CD4-positive, alpha-beta memory T cell (primary cell): ENCODE measurements around the gene PRPF6. TPM values are rescaled to one million over a fixed set of nuclear protein-coding genes. Genes with fewer than 3 reads are reported as not detected.
"Not testable (repeated sequence)": the region's sequence is repeated elsewhere in the genome, so short reads cannot be mapped to it uniquely, and the experiment has no call there.

ENCODE experiments used
- CTCF ChIA-PET: fragments of 350-600 bp; sonication (Branson Sonifier 250); formaldehyde crosslinking; loops from one replicate; lab custom pipeline; 2021; ENCODE audit warnings: inconsistent platforms; ENCODE audit not compliant: partially characterized antibody; lab: Charles Lee
- POLR2A ChIA-PET: fragments of 350-600 bp; sonication (Branson Sonifier 250); formaldehyde crosslinking; loops from one replicate; lab custom pipeline; 2021; ENCODE audit not compliant: partially characterized antibody; lab: Charles Lee
- DNase-seq, 5 donors: peaks; one replicate each; pipeline versions ENCODE4 v3.0.0 to v3.0.0-alpha.2; 2020 to 2022; ENCODE audit warnings: mixed read lengths in 1 of 5
- H3K27ac ChIP-seq: one replicate; pipeline ENCODE4 v1.7.0; 2013; ENCODE audit warnings: low read depth, low read length
- H3K27me3 ChIP-seq: 2 replicates; pipeline ENCODE4 v1.7.0; 2013; ENCODE audit warnings: mild to moderate bottlenecking, low read length, moderate library complexity; ENCODE audit not compliant: insufficient read depth
- H3K36me3 ChIP-seq: 2 replicates; pipeline ENCODE4 v1.7.0; 2013; ENCODE audit warnings: mild to moderate bottlenecking, low read length, moderate library complexity; ENCODE audit not compliant: insufficient read depth
- H3K4me1 ChIP-seq: 2 replicates; pipeline ENCODE4 v1.7.0; 2013; ENCODE audit warnings: mild to moderate bottlenecking, low read length, moderate library complexity; ENCODE audit not compliant: insufficient read depth
- H3K4me3 ChIP-seq, 2 donors: one replicate each; pipeline ENCODE4 v1.7.0; 2013; ENCODE audit warnings: low read length in 2 of 2, mild to moderate bottlenecking in 1 of 2
- H3K9me3 ChIP-seq, 2 donors: one replicate each; pipeline ENCODE4 v1.7.0; 2013; ENCODE audit warnings: low read length in 2 of 2, control low read depth in 1 of 2; ENCODE audit not compliant: control insufficient read depth in 1 of 2
- H3K27ac Mint-ChIP-seq, 7 donors: one replicate each; pipeline ENCODE4 v1.8.0; 2020 to 2021; ENCODE audit warnings: mixed read lengths in 7 of 7, mild to moderate bottlenecking in 6 of 7, inconsistent platforms in 3 of 7, moderate library complexity in 3 of 7
- H3K27me3 Mint-ChIP-seq, 2 donors: one replicate each; pipeline ENCODE4 v1.8.0; 2020 to 2021; ENCODE audit warnings: mixed read lengths in 2 of 2
- H3K36me3 Mint-ChIP-seq, 2 donors: one replicate each; pipeline ENCODE4 v1.8.0; 2020 to 2021; ENCODE audit warnings: mixed read lengths in 2 of 2, inconsistent platforms in 1 of 2, mild to moderate bottlenecking in 1 of 2
- H3K4me1 Mint-ChIP-seq, 4 donors: one replicate each; pipeline ENCODE4 v1.8.0; 2020 to 2021; ENCODE audit warnings: mixed read lengths in 4 of 4, mild to moderate bottlenecking in 1 of 4
- H3K4me3 Mint-ChIP-seq, 8 donors: one replicate each; pipeline ENCODE4 v1.8.0; 2020 to 2021; ENCODE audit warnings: mixed read lengths in 8 of 8, mild to moderate bottlenecking in 7 of 8, moderate library complexity in 6 of 8, inconsistent platforms in 3 of 8
- H3K9me3 Mint-ChIP-seq, 8 donors: one replicate each; pipeline ENCODE4 v1.8.0; 2020 to 2021; ENCODE audit warnings: mixed read lengths in 8 of 8, mild to moderate bottlenecking in 5 of 8, inconsistent platforms in 3 of 8, moderate library complexity in 1 of 8
- intact Hi-C: fragments of 100-400 bp; cut with micrococcal nuclease; formaldehyde crosslinking; loops from one replicate; pipeline ENCODE4 v1.15.1; 2023
- polyA plus RNA-seq, 2 donors: library from polyadenylated mRNA; unstranded; fragments of 300-500 nt; fragmentation: Illumina TruSeq; gene quantifications; one replicate each; pipeline ENCODE4 v1.2.3, GENCODE V29; 2021
- total RNA-seq, 2 experiments: library from RNA; stranded (reverse); gene quantifications; one replicate each; pipeline ENCODE4 v1.2.3, GENCODE V29; 2021

The PRPF6 gene
- total and polyA plus RNA-seq, 4 experiments from 2014 or later = 63.8 to 101 (median 87.5) TPM

DNA sequence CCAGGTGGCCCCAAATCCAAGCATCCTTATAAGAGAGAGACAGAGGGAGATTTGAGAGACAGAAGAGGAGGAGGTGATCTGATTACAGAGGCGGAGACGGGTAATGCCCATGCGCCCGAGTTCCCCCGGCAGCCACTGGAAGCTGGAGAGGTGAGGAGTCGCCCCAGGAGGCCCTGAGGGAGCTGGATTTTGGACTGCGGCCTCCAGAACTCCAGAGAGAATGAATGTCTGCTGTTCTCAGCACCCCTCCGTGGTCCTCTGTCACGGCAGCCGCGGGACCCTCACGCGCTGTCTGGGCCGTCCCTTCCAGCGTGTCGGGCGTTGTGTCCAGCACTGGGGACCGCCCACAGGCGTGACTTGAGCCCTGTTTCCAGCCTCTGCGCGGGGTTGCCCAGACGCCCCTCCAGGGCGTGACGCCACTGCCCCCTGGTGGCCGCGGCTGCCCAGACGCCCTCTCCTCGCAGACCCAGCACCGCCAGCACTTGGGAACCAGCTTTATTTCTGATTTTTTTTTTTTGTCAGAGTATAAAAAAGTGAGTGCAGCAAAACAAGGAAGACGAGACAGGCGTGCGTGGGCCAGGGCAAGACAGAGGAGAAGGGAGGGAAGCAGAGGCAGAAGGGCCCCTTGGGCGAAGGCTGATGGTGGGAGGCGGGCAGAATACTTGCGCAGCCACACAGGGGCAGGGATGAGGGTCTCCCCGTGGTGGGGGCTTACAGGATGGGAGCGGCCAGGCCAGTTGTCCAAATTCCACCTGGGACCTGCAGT, 7.1 kb upstream of the PRPF6 start:
- H3K27me3 ChIP-seq = no peaks in the 10 kb centered on the region
- no peaks in the 10 kb centered on the region for H3K9me3 ChIP-seq
- intact Hi-C loops = loop anchor here (1.0 to 5.0 kb wide), 6 partner anchors 65 to 532 kb away; partner anchors contain the start of gene TPD52L2
- Mint-ChIP-seq H3K9me3 (peaks cover 0 to 1% (median 0%) of the 10 kb centered on the region in 8 donors), H3K36me3 (peaks cover 8 to 15% of the 10 kb centered on the region in 2 donors), H3K27me3 (no peaks in the 10 kb centered on the region), H3K4me3 (peak overlapping the region in 1 of 8 donors; percentile 43), H3K27ac (peak overlapping the region in 6 of 7 donors; percentile 46 to 89 (median 71)), H3K4me1 (peaks cover 22 to 55% (median 35%) of the 10 kb centered on the region in 4 donors)
- peak; percentile 69 to 75 (median 71) for DNase-seq
- H3K36me3 ChIP-seq = no peaks in the 10 kb centered on the region
- ChIA-PET CTCF (interaction anchor here (0.7 to 3.3 kb wide), 22 partner anchors 9 to 477 kb away, joined by 3 to 15 read pairs (median 4); partner anchors contain the start of genes ARFRP1, PTK6, TPD52L2 and ZGPAT), POLR2A (interaction anchor here (0.6 to 2.5 kb wide), 5 partner anchors 17 to 436 kb away, joined by 3 to 12 read pairs (median 4); partner anchors contain the start of genes PTK6 and UCKL1)
- no peak overlapping the region for H3K27ac ChIP-seq
- no peak overlapping the region for H3K4me3 ChIP-seq
- peaks cover 30% of the 10 kb centered on the region for H3K4me1 ChIP-seq

DNA sequence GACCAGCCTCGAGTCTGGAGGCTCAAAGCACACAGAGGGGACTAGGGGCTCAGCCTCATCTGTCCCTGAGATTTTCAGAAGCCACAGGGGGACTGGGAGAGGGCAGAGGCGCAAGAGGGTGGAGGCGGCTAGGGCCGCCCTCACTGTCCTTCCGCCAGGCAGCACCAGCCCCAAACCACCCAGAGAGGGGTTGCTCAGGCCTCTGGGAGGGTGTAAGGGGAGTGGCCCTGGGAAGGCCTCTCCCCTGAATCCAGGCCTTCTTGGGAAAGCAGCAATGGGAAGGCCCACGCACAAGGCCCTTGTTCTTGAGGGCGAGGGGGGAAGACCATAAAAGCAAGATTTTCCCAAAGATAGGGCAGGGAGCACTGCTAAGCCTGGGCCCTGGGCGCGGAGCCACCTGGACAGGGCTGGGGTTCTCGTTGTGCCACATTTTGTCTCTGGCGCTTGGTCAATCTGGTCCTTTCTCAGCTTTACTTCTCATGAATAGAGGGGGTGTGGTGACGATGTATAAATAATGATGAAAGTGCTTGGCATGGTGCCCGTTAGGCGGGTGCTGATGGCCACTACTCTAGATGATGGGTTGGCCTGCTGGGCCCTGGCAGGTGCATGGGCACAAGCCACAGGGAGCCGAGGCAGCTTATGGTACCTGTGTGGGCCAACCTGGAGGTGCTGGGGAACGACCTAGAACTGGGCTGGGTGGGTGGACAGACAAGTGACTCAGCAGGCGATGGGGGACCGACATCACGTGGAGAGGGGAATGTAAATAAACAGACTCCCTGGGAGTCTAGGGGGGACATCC, 6.3 kb upstream of the PRPF6 start:
- intact Hi-C loops = loop anchor here (1.0 to 5.0 kb wide), 6 partner anchors 65 to 532 kb away; partner anchors contain the start of gene TPD52L2
- peak overlapping the region in 1 of 8 donors; percentile 16 for H3K4me3 Mint-ChIP-seq
- Histone ChIP-seq H3K36me3 (no peaks in the 10 kb centered on the region), H3K9me3 (no peaks in the 10 kb centered on the region), H3K4me3 (no peak overlapping the region), H3K27ac (no peak overlapping the region), H3K27me3 (no peaks in the 10 kb centered on the region), H3K4me1 (peaks cover 28% of the 10 kb centered on the region)
- no peaks in the 10 kb centered on the region for H3K27me3 Mint-ChIP-seq
- peaks cover 0 to 1% (median 0%) of the 10 kb centered on the region in 8 donors for H3K9me3 Mint-ChIP-seq
- ChIA-PET POLR2A (interaction anchor here (0.7 to 2.5 kb wide), 2 partner anchors 18 to 64 kb away, joined by 3 to 12 read pairs; partner anchors contain the start of gene UCKL1), CTCF (interaction anchor here (0.7 to 3.3 kb wide), 22 partner anchors 8 to 478 kb away, joined by 3 to 15 read pairs (median 4); partner anchors contain the start of genes PTK6 and TPD52L2)
- peaks cover 8 to 15% of the 10 kb centered on the region in 2 donors for H3K36me3 Mint-ChIP-seq
- DNase-seq = peak in 1 of 5 donors; percentile 25
- peaks cover 20 to 53% (median 34%) of the 10 kb centered on the region in 4 donors for H3K4me1 Mint-ChIP-seq
- H3K27ac Mint-ChIP-seq = peak overlapping the region in 3 of 7 donors; percentile 14 to 79 (median 55)

DNA sequence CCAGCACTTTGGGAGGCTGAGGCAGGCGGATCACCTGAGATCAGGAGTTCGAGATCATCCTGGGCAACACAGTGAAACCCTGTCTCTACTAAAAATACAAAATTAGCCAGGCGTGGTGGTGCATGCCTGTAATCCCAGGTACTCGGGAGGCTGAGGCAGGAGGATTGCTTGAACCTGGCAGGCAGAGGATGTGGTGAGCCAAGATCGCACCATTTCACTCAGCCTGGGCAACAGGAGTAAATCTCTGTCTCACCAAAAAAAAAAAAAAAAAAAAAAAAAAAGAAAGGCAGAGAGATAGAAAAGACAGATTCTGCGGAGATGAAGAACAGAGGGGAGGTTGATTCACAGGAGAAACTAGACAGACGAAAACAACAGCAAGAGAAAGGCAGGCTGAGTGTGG, 4.4 kb upstream of the PRPF6 start:
- DNase-seq, H3K9me3 Mint-ChIP-seq, intact Hi-C loops, H3K36me3 ChIP-seq, H3K4me3 ChIP-seq, H3K27me3 Mint-ChIP-seq, H3K27ac ChIP-seq, POLR2A ChIA-PET, H3K27me3 ChIP-seq, H3K9me3 ChIP-seq: not testable (repeated sequence)
- peak overlapping the region in 6 of 7 donors; percentile 19 to 89 (median 68) for H3K27ac Mint-ChIP-seq
- peaks cover 35% of the 10 kb centered on the region for H3K4me1 ChIP-seq
- CTCF ChIA-PET = interaction anchor here (0.6 to 3.3 kb wide), 6 partner anchors 62 to 438 kb away, joined by 3 to 15 read pairs (median 5); partner anchors contain the start of genes PTK6 and TPD52L2
- peaks cover 34 to 72% (median 50%) of the 10 kb centered on the region in 4 donors for H3K4me1 Mint-ChIP-seq
- peaks cover 8 to 28% of the 10 kb centered on the region in 2 donors for H3K36me3 Mint-ChIP-seq
- peak overlapping the region in 5 of 8 donors; percentile 4 to 70 (median 45) for H3K4me3 Mint-ChIP-seq

DNA sequence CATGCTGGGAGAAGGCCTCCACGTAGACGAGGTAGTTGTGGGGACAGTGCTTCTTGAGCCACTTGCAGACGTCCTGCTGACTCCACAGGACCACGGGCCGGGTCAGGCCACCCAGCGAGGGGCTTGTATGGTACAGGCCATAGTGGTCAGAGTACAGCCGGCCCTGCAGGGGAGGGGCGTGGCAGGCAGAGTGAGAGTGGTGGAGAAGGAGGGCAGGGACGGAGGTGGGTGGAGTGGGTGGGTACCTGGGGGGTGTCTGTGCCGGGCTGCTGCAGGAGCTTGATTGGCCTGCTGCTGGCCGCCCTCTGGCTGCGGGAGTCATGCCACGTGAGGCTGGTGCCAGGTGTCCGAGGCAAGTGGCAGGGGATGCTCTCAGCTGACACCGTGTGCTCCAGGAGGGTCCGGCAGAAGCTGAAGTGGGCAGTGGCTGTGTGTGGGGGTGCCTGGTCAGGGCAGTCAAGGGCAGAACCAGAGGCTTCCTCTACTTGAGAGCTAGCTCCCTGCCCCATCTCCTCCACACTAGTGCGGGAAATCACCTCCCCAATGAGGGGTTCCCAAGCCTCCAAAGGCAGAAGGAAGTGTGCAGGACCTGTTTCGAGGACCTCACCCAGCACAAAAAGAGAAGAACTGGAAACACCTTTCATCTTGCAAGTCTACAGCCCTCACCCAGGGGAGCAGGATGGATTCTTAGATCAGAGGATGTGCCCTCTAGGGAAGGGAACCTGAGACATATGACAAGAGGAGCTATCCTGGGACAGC, 3.8 kb upstream of the PRPF6 start:
- POLR2A ChIA-PET = interaction anchor here (1.0 to 1.6 kb wide), 4 partner anchors 21 to 270 kb away, joined by 3 to 7 read pairs (median 4); partner anchors contain the start of genes ARFRP1, C20orf204, UCKL1 and ZGPAT
- no peaks in the 10 kb centered on the region for H3K9me3 ChIP-seq
- Mint-ChIP-seq H3K27me3 (no peaks in the 10 kb centered on the region), H3K27ac (peak overlapping the region; percentile 85 to 94 (median 90)), H3K4me1 (peaks cover 38 to 77% (median 55%) of the 10 kb centered on the region in 4 donors), H3K4me3 (peak overlapping the region in 7 of 8 donors; percentile 73 to 87 (median 84)), H3K9me3 (peaks cover 0 to 1% (median 0%) of the 10 kb centered on the region in 8 donors), H3K36me3 (peaks cover 12 to 32% of the 10 kb centered on the region in 2 donors)
- H3K4me3 ChIP-seq = no peak overlapping the region
- intact Hi-C loops = no loop called here
- DNase-seq = no peak
- no peaks in the 10 kb centered on the region for H3K36me3 ChIP-seq
- CTCF ChIA-PET = interaction anchor here (0.5 to 1.8 kb wide), 3 partner anchors 25 to 439 kb away, joined by 4 to 10 read pairs (median 6); partner anchors contain the start of gene PTK6
- peaks cover 41% of the 10 kb centered on the region for H3K4me1 ChIP-seq
- H3K27ac ChIP-seq = peak overlapping the region; percentile 63
- no peaks in the 10 kb centered on the region for H3K27me3 ChIP-seq

DNA sequence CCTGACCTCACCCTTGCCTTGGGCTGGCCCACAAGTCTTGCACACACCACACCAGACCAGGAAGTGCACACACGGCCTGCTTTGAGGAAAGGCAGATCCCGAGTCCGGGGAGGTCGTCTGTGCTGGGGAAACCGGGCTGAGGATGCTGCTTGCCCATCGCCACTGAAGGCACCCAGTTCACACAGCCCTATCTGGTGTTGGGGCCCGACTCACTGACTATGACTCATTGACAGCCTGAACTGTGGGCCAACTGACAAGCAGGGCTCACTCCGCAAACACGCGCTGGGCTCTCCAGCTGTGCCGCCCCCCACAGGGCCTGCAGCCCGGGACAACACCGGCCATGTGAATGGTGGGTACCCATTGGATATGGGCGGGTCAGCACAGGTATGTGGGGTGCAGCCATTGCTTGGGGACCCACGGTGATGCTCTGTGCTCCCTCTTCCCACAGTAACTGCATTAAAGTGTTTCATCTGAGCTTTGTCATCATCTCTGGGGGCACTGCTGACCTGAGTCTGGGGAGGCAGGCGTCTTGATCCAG, 3.1 kb upstream of the PRPF6 start:
- peak overlapping the region; percentile 63 for H3K27ac ChIP-seq
- Mint-ChIP-seq H3K36me3 (peaks cover 19 to 34% of the 10 kb centered on the region in 2 donors), H3K4me3 (peak overlapping the region; percentile 82 to 87 (median 85)), H3K4me1 (peaks cover 43 to 77% (median 59%) of the 10 kb centered on the region in 4 donors), H3K27ac (peak overlapping the region; percentile 88 to 94 (median 91)), H3K9me3 (peaks cover 0 to 1% (median 0%) of the 10 kb centered on the region in 8 donors), H3K27me3 (no peaks in the 10 kb centered on the region)
- peak overlapping the region in 1 of 2 donors; percentile 59 for H3K4me3 ChIP-seq
- ChIA-PET CTCF (interaction anchor here (0.5 to 1.8 kb wide), 3 partner anchors 24 to 440 kb away, joined by 4 to 10 read pairs (median 6); partner anchors contain the start of gene PTK6), POLR2A (interaction anchor here (1.0 to 1.6 kb wide), 4 partner anchors 22 to 270 kb away, joined by 3 to 7 read pairs (median 4); partner anchors contain the start of genes ARFRP1, C20orf204, UCKL1 and ZGPAT)
- intact Hi-C loops = no loop called here
- H3K4me1 ChIP-seq = peaks cover 48% of the 10 kb centered on the region
- peaks cover 6% of the 10 kb centered on the region for H3K36me3 ChIP-seq
- no peaks in the 10 kb centered on the region for H3K27me3 ChIP-seq
- H3K9me3 ChIP-seq = no peaks in the 10 kb centered on the region
- peak in 2 of 5 donors; percentile 18 to 77 for DNase-seq
